Measurements from ENCODE around the gene DSG3.

DNA sequence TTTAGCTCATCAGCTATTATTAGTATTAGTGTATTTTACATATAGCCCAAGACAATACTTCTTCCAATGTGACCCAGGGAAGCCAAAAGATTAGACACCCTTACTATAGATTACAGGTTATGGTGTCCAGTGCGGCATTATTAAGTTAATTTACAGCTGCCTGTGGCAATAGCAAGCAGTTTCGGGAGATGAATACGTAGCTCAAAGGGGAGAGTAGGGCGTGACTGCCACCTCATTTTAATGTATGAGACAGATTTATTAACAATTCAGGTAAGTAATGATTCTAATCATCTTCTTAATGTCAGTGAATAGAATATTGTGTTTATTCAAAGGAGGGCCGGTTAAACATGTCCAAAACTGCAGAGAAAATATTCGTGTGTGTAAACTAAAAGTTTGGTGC, 6.8 kb upstream of the DSG3 start:
- TF ChIP-seq ZFP30 (CRISPR knock-in tag; IDR thresholded peaks at IDR 0.05) (no peak), ESRRG (CRISPR knock-in tag; IDR thresholded peaks at IDR 0.05) (no peak), PATZ1 (CRISPR knock-in tag; IDR thresholded peaks at IDR 0.05; ENCODE audit: borderline replicate concordance) (no peak), ARNTL (CRISPR knock-in tag; IDR thresholded peaks at IDR 0.05; ENCODE audit: borderline replicate concordance, low read depth) (no peak), CSRNP3 (CRISPR knock-in tag; IDR thresholded peaks at IDR 0.05) (no peak), ZNF70 (CRISPR knock-in tag; IDR thresholded peaks at IDR 0.05) (no peak), ISL1 (CRISPR knock-in tag; IDR thresholded peaks at IDR 0.05) (no peak), TSHZ2 (CRISPR knock-in tag; IDR thresholded peaks at IDR 0.05) (no peak), CSDC2 (CRISPR knock-in tag; IDR thresholded peaks at IDR 0.05) (no peak), ZC3H10 (CRISPR knock-in tag; IDR thresholded peaks at IDR 0.05) (no peak), TCF4 (CRISPR knock-in tag; IDR thresholded peaks at IDR 0.05; ENCODE audit: borderline replicate concordance) (no peak), ZNF565 (CRISPR knock-in tag; conservative IDR thresholded peaks at IDR 0.05; ENCODE audit: low read depth) (no peak), RARB (CRISPR knock-in tag; IDR thresholded peaks at IDR 0.05) (no peak)

Measured in SK-N-SH treated with all-trans-retinoic acid at 6 μM for 48 hours (cell line).